HepG2 (cell line): ENCODE measurements around the gene TCN2. TPM values are rescaled to one million over a fixed set of nuclear protein-coding genes. Genes with fewer than 3 reads are reported as not detected.

Experiments
- AGO2 ChIP-seq: fragments of 200-400 bp; formaldehyde crosslinking; optimal IDR thresholded peaks from 2 replicates; pipeline ENCODE3; 2017; ENCODE audit warnings: mild to moderate bottlenecking, low read depth, low read length, moderate library complexity
- ATF4 ChIP-seq, 2 experiments: fragments of 450-650 bp in 1 of 2; sonication (generic) in 1 of 2; formaldehyde crosslinking; IDR thresholded peaks; 2 replicates each; pipeline versions ENCODE4 v1.5.0 to v1.8.0; 2020 to 2022; ENCODE audit warnings: mild to moderate bottlenecking in 1 of 2, missing genetic modification reagents in 1 of 2
- ATF7-NPFF ChIP-seq: sonication (generic); formaldehyde crosslinking; IDR thresholded peaks from 2 replicates; pipeline ENCODE4 v1.8.1; 2023; ENCODE audit warnings: mild to moderate bottlenecking, low read depth, missing genetic modification reagents, moderate library complexity
- CREBL2 ChIP-seq: sonication (generic); formaldehyde crosslinking; IDR thresholded peaks from 2 replicates; pipeline ENCODE4 v1.8.1; 2023; ENCODE audit warnings: missing genetic modification reagents, mild to moderate bottlenecking, borderline replicate concordance
- E2F1 ChIP-seq: sonication (generic); formaldehyde crosslinking; IDR thresholded peaks from 2 replicates; pipeline ENCODE4 v1.5.0; 2020; ENCODE audit warnings: missing genetic modification reagents
- ESRRA ChIP-seq: sonication (generic); formaldehyde crosslinking; IDR thresholded peaks from 2 replicates; pipeline ENCODE4 v1.5.1; 2020; ENCODE audit warnings: mild to moderate bottlenecking, low read depth, missing genetic modification reagents
- ETS1 ChIP-seq: sonication (generic); formaldehyde crosslinking; IDR thresholded peaks from 2 replicates; pipeline ENCODE4 v1.4.0; 2020; ENCODE audit warnings: missing genetic modification reagents
- FLYWCH1 ChIP-seq: sonication (generic); formaldehyde crosslinking; IDR thresholded peaks from 2 replicates; pipeline ENCODE4 v1.8.1; 2023; ENCODE audit warnings: mild to moderate bottlenecking, missing genetic modification reagents
- KLF11 ChIP-seq: IDR thresholded peaks from 2 replicates; pipeline ENCODE4 v1.6.1; 2016; ENCODE audit warnings: missing compliant biosample characterization
- MTF2 ChIP-seq: sonication (generic); formaldehyde crosslinking; IDR thresholded peaks from 2 replicates; pipeline ENCODE4 v1.5.0; 2020; ENCODE audit warnings: missing genetic modification reagents, borderline replicate concordance
- SAP130 ChIP-seq: IDR thresholded peaks from 2 replicates; pipeline ENCODE4 v1.6.1; 2016; ENCODE audit warnings: low read depth
- SMARCE1 ChIP-seq: fragments of 450-650 bp; IDR thresholded peaks from 2 replicates; pipeline ENCODE4 v1.6.1; 2017; ENCODE audit warnings: borderline replicate concordance
- STAT6 ChIP-seq: sonication (generic); formaldehyde crosslinking; IDR thresholded peaks from 2 replicates; pipeline ENCODE4 v1.4.0; 2020; ENCODE audit warnings: missing genetic modification reagents, mild to moderate bottlenecking, borderline replicate concordance
- ZMYM4 ChIP-seq: sonication (generic); formaldehyde crosslinking; IDR thresholded peaks from 2 replicates; pipeline ENCODE4 v1.8.1; 2023; ENCODE audit warnings: mild to moderate bottlenecking, missing genetic modification reagents
- ZNF275 ChIP-seq: sonication (generic); formaldehyde crosslinking; IDR thresholded peaks from 2 replicates; pipeline ENCODE4 v1.8.0; 2022; ENCODE audit warnings: missing genetic modification reagents, mild to moderate bottlenecking, inconsistent platforms, borderline replicate concordance
- ZNF326 ChIP-seq: sonication (generic); formaldehyde crosslinking; IDR thresholded peaks from 2 replicates; pipeline ENCODE4 v1.4.0; 2020; ENCODE audit warnings: missing genetic modification reagents, borderline replicate concordance
- ZNF607 ChIP-seq: sonication (generic); formaldehyde crosslinking; IDR thresholded peaks from 2 replicates; pipeline ENCODE4 v1.5.1; 2020; ENCODE audit warnings: missing genetic modification reagents, mild to moderate bottlenecking, borderline replicate concordance
- ZNF780A ChIP-seq: sonication (generic); formaldehyde crosslinking; IDR thresholded peaks from 2 replicates; pipeline ENCODE4 v1.8.0; 2022; ENCODE audit warnings: mild to moderate bottlenecking, missing genetic modification reagents, moderate library complexity
- ZNF879 ChIP-seq: sonication (generic); formaldehyde crosslinking; IDR thresholded peaks from 2 replicates; pipeline ENCODE4 v1.8.1; 2023; ENCODE audit warnings: missing genetic modification reagents
- polyA plus RNA-seq, 8 experiments: library from polyadenylated mRNA; depleted of rRNA in 3 of 8; stranded (reverse) in 7 of 8; unstranded in 1 of 8; fragments of >200 nt; fragmentation: Illumina TruSeq in 4 of 8; extraction: Trizol in 4 of 8; gene quantifications; 2 replicates each; pipeline versions ENCODE4 v1.2.1 to v1.2.3, GENCODE V29; 2011 to 2016; ENCODE audit warnings: low read depth in 4 of 8, missing spikeins in 1 of 8, mixed read lengths in 1 of 8; ENCODE audit not compliant: insufficient read depth in 1 of 8
- total RNA-seq, 5 experiments: library from RNA; depleted of rRNA; stranded (reverse); fragments of >200 nt; fragmentation: Illumina TruSeq; extraction: Trizol; gene quantifications; 2 replicates each; pipeline ENCODE4 v1.2.3, GENCODE V29; 2016; ENCODE audit warnings: low read depth in 1 of 5

TCN2 gene
- total and polyA plus RNA-seq, 2 of the 13 experiments (the other 11 are each of a cell fraction or from before 2014, with no cell fraction given), result 0.29 to 0.31 TPM

- TF ChIP-seq CREBL2 (CRISPR knock-in tag) (no peak), ZNF879 (CRISPR knock-in tag) (0 out of 2 replicates have a peak, but pooled peaks have one; percentile 53), SMARCE1 (no peak), ZNF275 (CRISPR knock-in tag) (0 out of 2 replicates have a peak, but pooled peaks have one; percentile 47), E2F1 (CRISPR knock-in tag) (no peak), ZNF326 (CRISPR knock-in tag) (no peak), ZNF607 (no peak), FLYWCH1 (CRISPR knock-in tag) (no peak), AGO2 (no peak), ZMYM4 (no peak; the same call in 1 of the 2 replicates), ATF4 (CRISPR knock-in tag; IDR thresholded peaks at IDR 0.05) (no peak), SAP130 (peak; percentile 92), MTF2 (CRISPR knock-in tag) (0 out of 2 replicates have a peak, but pooled peaks have one; percentile 71), ATF7-NPFF (CRISPR knock-in tag) (no peak), KLF11 (CRISPR knock-in tag) (no peak), ESRRA (CRISPR knock-in tag) (no peak), ZNF780A (CRISPR knock-in tag) (no peak), STAT6 (CRISPR knock-in tag) (no peak), ETS1 (CRISPR knock-in tag) (no peak)
Measured at GRCh38 chr22:30667494-30668385, 60.8 kb downstream of the TCN2 start, which contains the start of gene DUSP18 (continued).
